Upper lobe of right lung (tissue), 1 donor: Measurements from ENCODE around the gene MPST. TPM values are rescaled to one million over a fixed set of nuclear protein-coding genes. Genes with fewer than 3 reads are reported as not detected.

Experiments used
- ATAC-seq: fragments of 200-7000 bp; cut with Tn5 transposase; one replicate; pipeline ENCODE4 v1.9.1; 2020; ENCODE audit warnings: mild to moderate bottlenecking, moderate library complexity
- DNase-seq: peaks from one replicate; pipeline ENCODE4 v3.0.0-alpha.2; 2020
- H3K27ac ChIP-seq: fragments of 200-600 bp; one replicate; pipeline ENCODE4 v1.8.0; 2022
- H3K27me3 ChIP-seq: fragments of 200-600 bp; one replicate; pipeline ENCODE4 v1.8.0; 2022; ENCODE audit warnings: mild to moderate bottlenecking
- H3K36me3 ChIP-seq: fragments of 200-600 bp; one replicate; pipeline ENCODE4 v1.8.0; 2022
- H3K4me1 ChIP-seq: fragments of 200-600 bp; one replicate; pipeline ENCODE4 v1.8.0; 2022
- H3K4me3 ChIP-seq: fragments of 200-600 bp; one replicate; pipeline ENCODE4 v1.8.0; 2022; ENCODE audit warnings: mild to moderate bottlenecking
- H3K9me3 ChIP-seq: fragments of 200-600 bp; one replicate; pipeline ENCODE4 v1.8.0; 2022
- intact Hi-C: fragments of 100-400 bp; cut with DNase I; formaldehyde crosslinking; loops from one replicate; pipeline ENCODE4 v1.11.0; 2022
- total RNA-seq: library from RNA; stranded (reverse); fragmentation: NEBNext Ultra II Directional; extraction: Animal tissue kit (Norgen Biotek cat#: 25700); gene quantifications from one replicate; pipeline ENCODE4 v1.2.1, GENCODE V29; 2021
- TF ChIP-seq, protein P1 (sequence below): fragments of 200-600 bp; IDR thresholded peaks from one replicate; pipeline ENCODE4 v1.8.0; 2022; ENCODE audit warnings: antibody characterized with exemption
- donor health status: DM: no; HTN: yes; CAD: no; lungs with severe emphysema.

The MPST gene
- total RNA-seq, 1 donor from 2014 or later = 71.4 TPM

DNA sequence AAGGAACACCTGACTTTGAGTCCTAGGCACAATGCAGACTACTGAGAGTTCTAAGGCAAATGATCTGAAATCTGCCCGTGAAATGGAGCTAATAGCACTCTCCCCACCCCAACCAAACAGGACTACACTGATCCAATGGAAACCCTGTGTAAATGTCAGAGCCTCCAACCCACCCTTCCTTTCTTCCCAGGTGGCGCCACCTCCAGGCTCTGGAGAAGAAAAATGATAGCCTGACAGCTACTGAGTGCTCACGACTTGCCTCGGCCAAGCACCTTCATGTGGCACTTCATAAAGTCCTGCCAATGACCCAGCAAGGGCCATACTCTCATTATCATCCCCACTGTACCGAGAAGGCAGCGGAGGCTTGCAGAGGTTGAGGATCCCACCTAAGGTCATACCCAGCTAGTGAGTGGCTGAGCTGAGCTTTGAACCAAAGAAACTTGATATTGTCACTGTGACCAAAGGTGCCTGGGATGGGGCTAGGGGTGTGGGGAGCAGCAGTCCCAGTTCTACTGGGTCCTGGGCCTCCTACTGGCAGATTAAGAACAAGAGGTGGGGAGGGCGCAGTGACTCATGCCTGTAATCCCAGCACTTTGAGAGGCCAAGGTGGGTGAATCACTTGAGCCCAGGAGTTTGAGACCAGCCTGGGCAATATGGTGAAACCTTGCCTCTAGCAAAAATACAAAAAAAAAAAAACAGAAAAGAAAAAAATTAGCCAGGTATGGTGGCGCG lies 20.8 kb upstream of the MPST start:
- DNase-seq = no peak
- Histone ChIP-seq H3K4me1 (no peaks in the 10 kb centered on the region), H3K36me3 (no peaks in the 10 kb centered on the region), H3K27ac (no peak overlapping the region), H3K4me3 (no peak overlapping the region), H3K27me3 (no peaks in the 10 kb centered on the region), H3K9me3 (no peaks in the 10 kb centered on the region)
- TF ChIP-seq, protein P1, sequence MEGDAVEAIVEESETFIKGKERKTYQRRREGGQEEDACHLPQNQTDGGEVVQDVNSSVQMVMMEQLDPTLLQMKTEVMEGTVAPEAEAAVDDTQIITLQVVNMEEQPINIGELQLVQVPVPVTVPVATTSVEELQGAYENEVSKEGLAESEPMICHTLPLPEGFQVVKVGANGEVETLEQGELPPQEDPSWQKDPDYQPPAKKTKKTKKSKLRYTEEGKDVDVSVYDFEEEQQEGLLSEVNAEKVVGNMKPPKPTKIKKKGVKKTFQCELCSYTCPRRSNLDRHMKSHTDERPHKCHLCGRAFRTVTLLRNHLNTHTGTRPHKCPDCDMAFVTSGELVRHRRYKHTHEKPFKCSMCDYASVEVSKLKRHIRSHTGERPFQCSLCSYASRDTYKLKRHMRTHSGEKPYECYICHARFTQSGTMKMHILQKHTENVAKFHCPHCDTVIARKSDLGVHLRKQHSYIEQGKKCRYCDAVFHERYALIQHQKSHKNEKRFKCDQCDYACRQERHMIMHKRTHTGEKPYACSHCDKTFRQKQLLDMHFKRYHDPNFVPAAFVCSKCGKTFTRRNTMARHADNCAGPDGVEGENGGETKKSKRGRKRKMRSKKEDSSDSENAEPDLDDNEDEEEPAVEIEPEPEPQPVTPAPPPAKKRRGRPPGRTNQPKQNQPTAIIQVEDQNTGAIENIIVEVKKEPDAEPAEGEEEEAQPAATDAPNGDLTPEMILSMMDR = no peak
- intact Hi-C loops = no loop called here
- no peak for ATAC-seq

- intact Hi-C loops = no loop called here
- TF ChIP-seq, protein P1 = no peak
- no peak overlapping the region for H3K4me3 ChIP-seq
- no peaks in the 10 kb centered on the region for H3K9me3 ChIP-seq
- ATAC-seq (no peak), DNase-seq (no peak)
- H3K27ac ChIP-seq = no peak overlapping the region
- H3K36me3 ChIP-seq = no peaks in the 10 kb centered on the region
- no peaks in the 10 kb centered on the region for H3K4me1 ChIP-seq
- no peaks in the 10 kb centered on the region for H3K27me3 ChIP-seq
Observed at GRCh38 chr22:36999463-36999862, 20.1 kb upstream of the MPST start.

GRCh38 chr22:37000676-37001534 lies 18.6 kb upstream of the MPST start:
- no peak overlapping the region for H3K27ac ChIP-seq
- H3K27me3 ChIP-seq = no peaks in the 10 kb centered on the region
- H3K9me3 ChIP-seq = no peaks in the 10 kb centered on the region
- no peak for DNase-seq
- intact Hi-C loops = no loop called here
- no peak overlapping the region for H3K4me3 ChIP-seq
- no peaks in the 10 kb centered on the region for H3K36me3 ChIP-seq
- TF ChIP-seq, protein P1 = no peak
- no peak for ATAC-seq
- no peaks in the 10 kb centered on the region for H3K4me1 ChIP-seq

DNA sequence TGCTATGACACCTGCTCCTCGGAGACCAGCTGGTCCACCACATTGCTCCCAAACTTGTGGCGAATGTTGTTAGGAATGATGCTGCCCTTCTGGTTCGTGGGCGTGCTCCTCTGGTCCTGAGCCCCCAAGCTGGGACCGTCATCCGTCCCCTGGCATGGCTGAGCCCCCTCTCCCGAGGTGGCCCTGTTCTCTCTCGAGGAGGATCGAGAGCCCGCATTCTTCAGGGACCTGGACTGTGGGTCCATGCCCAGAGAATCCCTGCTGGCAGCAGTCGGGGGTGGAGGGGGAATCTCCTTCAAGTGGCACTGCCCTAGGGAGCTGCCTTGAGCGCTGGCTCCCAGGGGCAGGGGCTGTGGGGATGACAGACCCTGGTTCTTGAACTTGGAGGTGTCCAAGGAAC lies 17.7 kb upstream of the MPST start:
- no peaks in the 10 kb centered on the region for H3K4me1 ChIP-seq
- TF ChIP-seq, protein P1 = no peak
- H3K27ac ChIP-seq = no peak overlapping the region
- ATAC-seq = no peak
- H3K4me3 ChIP-seq = no peak overlapping the region
- DNase-seq = no peak
- intact Hi-C loops = no loop called here
- H3K27me3 ChIP-seq = no peaks in the 10 kb centered on the region
- no peaks in the 10 kb centered on the region for H3K36me3 ChIP-seq
- no peaks in the 10 kb centered on the region for H3K9me3 ChIP-seq

DNA sequence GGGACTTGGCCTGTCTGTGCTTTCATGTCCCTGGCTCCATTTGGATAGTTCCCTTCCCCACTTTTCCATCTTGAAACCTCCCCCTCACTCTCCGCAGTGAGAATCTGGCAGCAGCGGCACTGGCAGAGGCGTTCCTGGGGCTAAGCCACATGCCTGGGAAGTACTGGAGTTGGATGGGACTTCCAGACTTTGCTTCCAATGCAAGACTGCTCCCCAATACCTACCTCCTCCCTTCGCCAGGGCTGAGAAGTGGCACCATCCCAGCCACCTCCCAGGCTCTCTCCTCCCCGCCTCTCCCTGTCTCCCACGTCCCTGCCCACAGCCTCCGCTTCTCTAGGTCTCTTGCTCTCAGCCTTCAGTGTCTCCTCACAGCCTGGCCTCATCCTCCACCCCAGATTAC lies 16.9 kb upstream of the MPST start:
- no peaks in the 10 kb centered on the region for H3K27me3 ChIP-seq
- intact Hi-C loops = no loop called here
- H3K36me3 ChIP-seq = no peaks in the 10 kb centered on the region
- peaks cover 3% of the 10 kb centered on the region for H3K4me1 ChIP-seq
- TF ChIP-seq, protein P1 = no peak
- H3K27ac ChIP-seq = no peak overlapping the region
- no peak for DNase-seq
- no peaks in the 10 kb centered on the region for H3K9me3 ChIP-seq
- H3K4me3 ChIP-seq = no peak overlapping the region
- ATAC-seq = no peak
